Amygdala (tissue), 56 donors: ENCODE data around the gene TSNAXIP1.
"Not testable (repeated sequence)": the region's sequence is repeated elsewhere in the genome, so short reads cannot be mapped to it uniquely, and the experiment has no call there.

Experiments
- DNase-seq, 56 donors: peaks; one replicate each; lab custom pipeline; 2025; lab: John Stamatoyannopoulos, UW

Gene TSNAXIP1

GRCh38 chr16:67857547-67858233 lies 51.0 kb downstream of the TSNAXIP1 start:
- peak in 7 of 56 donors; percentile 4 to 37 (median 12) for DNase-seq

DNA sequence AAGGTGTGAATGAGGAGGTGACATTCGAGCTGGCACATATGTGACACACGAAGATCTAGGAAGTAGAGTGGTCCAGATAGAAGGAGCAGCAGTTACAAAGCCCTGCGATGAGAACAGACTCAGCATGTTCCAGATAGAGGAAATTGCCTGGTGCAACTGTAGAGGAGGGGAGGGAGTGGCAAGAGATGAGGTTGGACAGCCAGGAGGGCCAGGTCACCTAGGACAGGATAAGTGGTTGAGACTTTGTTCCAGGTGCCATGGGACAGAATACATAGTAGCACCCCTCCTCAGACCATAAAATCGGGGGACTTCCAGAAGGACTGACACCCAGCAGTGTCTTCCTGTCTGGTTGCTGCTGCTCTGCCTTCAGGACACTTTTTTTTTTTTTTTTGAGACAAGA lies 51.8 kb downstream of the TSNAXIP1 start:
- DNase-seq = no peak

DNA sequence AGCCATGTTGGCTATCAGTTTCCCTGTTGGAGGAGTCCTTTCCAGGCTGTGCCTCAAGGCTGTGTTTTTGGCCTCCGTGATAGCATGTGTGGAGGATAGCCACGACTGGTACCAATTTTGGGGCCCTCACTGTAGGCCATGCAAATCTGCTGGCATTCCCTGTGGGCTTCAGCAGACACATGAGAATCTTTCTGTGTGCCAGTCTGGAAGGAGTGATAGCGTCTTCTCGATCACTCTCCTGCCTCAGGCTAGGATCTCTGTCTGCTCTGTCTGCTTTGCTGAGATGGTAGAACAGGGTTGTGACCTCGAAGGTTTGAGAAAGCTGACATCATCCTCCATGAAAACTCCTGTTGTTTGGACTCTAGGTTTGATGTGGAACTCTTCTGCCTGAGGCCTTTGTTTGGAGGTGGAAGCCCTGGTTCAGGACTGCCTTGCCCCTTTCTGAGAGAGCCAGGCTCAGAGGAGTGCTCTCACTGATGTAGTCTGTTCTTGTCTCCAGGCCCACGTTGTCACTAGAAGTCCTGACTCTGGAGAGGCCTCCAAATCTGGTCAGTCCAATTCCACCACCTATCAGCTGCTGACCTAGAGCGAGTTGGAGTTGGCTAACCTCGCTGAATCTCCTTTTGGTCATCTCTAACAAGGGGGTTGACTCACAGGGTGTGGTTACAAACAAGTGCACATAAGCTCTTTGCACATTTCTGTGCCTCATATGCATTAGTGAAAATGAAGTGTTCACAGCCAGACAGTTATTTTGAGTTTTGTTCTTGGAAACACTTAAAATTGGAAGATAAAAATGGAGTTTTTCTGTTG lies 54.1 kb downstream of the TSNAXIP1 start:
- DNase-seq = no peak

DNA sequence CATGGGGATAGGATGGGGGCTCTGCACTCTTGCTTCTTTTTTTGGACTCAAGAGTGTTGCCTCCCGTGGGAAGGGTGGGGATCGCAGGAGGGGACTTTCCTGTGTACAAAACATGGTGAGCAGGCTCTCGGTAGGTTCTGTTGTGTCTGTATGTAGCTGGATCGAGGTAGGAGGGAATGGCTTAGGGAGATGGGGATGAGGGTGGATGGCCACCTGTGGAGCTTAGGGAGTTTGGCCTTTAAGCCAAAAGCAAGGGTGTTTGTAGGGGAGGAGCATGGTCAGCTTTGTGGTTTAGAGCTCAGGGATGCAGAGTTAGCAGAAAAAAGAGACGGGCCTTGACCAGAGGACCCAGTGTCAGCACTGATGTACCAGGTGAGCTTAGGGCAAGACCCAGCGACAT lies 55.2 kb downstream of the TSNAXIP1 start:
- DNase-seq = no peak

DNA sequence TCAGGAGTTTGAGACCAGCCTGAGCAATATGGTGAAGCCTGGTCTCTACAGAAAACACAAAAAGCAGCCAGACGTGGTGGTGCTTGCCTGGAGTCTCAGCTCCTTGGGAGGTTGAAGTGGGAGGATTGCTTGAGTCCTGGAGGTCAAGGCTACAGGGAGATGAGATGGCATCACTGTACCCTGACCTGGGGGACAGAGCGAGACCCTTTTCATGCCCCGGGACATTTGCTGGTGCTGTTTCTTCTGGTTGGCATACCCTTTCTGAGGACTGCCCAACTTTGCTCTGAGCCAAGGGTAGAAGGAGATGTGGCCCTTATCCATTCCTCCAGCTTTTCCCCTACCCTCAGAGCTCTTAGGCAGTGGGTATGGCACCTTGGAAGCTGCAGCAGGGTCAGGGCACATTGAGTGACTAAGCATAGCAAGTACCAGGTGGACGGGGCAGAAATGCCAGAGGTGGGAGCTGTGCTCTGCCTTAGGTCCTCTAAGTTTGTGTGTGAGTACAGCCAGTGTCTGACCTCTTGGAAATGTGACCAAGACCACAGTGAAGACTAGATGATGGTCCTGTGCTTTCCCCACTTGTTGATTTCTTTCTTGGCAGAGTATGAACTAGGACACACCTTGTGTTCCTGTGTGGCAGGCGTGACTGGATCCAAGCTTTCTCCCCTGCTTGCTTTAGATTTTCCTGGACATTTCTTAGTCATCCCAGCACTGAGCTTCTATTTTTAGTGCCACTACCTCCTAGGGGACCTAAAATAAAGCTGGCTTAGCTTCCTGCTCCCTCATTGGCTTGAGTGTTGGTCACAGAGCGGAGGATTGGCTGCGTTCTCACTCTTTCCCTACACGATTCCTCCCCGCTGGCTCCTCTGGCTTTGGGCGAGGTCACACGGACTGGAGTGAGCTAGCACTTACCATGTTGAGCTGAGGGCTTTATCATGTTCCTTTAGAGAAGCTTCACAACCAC lies 56.2 kb downstream of the TSNAXIP1 start:
- DNase-seq = peak in 14 of 56 donors; percentile 11 to 59 (median 32)

GRCh38 chr16:67864044-67864443 lies 57.4 kb downstream of the TSNAXIP1 start:
- not testable (repeated sequence) for DNase-seq

- DNase-seq = no peak
These were observed 57.9 kb downstream of the TSNAXIP1 start for GRCh38 chr16:67864594-67864993.

DNA sequence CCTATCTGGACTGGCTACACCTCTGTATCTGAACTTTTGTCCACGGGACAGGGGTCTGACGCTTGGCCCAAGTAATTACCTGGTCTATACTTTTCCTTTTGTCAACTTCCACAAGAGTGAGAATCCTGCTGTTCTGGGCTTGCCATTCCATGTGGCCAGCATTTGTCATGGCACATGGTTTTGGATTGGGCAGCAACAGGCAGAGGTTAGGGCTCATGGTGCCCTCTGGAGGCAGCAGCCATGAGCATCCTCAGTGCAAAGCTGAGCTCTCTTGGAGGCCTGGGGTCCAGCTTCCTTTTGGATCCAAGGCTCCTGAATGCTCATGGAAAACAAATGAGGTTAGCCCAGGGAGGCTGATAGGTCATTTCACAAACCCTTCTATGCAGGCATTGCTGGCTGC lies 58.6 kb downstream of the TSNAXIP1 start:
- DNase-seq = no peak

- peak in 4 of 56 donors; percentile 4 to 22 (median 6) for DNase-seq
These were observed 61.6 kb downstream of the TSNAXIP1 start for GRCh38 chr16:67868290-67868689.

DNA sequence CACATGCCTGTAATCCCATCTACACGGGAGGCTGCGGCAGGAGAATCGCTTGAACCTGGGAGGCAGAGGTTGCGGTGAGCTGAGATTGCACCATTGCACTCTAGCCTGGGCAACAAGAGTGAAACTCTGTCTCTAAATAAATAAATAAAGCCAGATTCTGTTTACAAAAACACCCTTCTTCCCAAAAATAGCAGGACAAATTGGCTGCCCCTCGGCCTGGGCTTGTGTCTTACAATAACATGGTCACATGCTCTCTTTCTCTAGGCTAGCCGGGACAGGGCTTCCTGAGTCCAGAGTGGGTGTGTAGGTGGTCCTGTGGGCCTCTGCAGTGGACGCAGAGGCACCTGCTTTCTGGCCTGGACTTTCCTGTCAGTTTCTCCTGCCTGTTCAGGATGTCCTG lies 63.0 kb downstream of the TSNAXIP1 start:
- no peak for DNase-seq

DNA sequence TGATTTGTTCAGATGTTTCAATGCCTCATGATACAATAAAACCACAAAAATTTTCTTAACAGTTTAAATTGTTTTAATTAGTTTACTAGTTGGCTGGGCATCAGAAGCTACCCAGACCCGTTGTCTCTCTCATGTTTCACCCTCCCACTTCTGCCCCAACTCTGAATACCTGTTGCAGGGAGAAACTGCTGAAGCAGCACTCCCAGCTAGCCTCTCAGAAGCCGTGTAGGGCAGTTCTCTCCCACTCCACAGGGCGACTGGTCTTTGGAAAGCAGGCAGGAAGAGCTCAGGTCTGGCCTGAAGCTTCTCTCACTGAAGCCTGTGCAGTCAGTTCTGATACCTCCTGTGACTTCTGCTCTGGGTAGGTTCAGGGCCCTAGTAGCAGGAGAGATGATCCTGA lies 64.6 kb downstream of the TSNAXIP1 start:
- no peak for DNase-seq

DNA sequence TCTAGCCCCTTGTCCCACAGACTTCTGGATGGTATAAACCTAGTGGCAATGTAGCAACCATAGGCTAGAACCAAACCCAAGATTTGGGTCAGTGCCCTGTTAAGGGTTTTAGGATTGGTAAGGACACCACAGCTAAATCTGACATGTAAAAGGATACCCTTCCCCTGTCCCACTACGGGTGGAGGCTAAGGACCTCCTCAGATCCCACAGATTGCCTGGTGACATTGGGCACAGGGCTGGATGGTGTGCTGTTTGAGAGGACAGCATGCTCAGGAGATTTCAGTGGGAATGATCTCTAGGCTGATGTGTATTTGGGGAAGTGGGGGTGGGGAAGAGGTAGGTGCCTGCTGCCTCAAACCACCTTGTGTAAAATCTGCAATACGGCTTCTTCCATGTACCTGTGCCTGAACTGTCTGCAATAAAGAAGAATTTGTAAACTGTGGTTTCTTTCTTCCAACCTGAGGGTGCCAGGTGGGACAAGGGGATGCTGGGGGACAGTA lies 65.5 kb downstream of the TSNAXIP1 start:
- no peak for DNase-seq

- peak in 50 of 56 donors; percentile 13 to 81 (median 65) for DNase-seq
These were observed 66.1 kb downstream of the TSNAXIP1 start, which contains the start of gene EDC4 for GRCh38 chr16:67872631-67873434. Gene EDC4, plus strand, starts transcription at chr16:67873052. Its CDS starts 210 bp downstream, at chr16:67873262.

- DNase-seq = peak in 5 of 56 donors; percentile 11 to 49 (median 28)
These were observed 67.0 kb downstream of the TSNAXIP1 start for GRCh38 chr16:67873435-67874370.

GRCh38 chr16:67874372-67874771 lies 67.7 kb downstream of the TSNAXIP1 start:
- DNase-seq = no peak

DNA sequence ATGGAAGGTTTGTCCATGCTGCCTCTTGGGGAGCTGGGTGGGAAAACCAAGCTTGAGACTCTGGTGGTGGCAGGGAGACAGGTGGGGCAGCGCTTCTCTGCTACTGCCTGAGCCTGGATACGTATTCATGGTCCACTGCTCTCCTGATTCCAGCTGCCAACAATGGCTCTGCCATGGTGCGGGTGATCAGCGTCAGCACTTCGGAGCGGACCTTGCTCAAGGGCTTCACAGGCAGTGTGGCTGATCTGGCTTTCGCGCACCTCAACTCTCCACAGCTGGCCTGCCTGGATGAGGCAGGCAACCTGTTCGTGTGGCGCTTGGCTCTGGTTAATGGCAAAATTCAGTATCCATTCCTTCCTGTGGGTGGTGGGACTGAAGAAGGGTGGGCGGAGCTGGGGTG lies 70.4 kb downstream of the TSNAXIP1 start:
- no peak for DNase-seq
